ENCODE measurements around the gene IQSEC1. TPM values are rescaled to one million over a fixed set of nuclear protein-coding genes. Genes with fewer than 3 reads are reported as not detected.
A peak's percentile ranks its signal among the peaks of the same experiment; 100 is the strongest.

IQSEC1 gene
- total RNA-seq, 1 donor from 2014 or later, result 41.7 TPM

DNA sequence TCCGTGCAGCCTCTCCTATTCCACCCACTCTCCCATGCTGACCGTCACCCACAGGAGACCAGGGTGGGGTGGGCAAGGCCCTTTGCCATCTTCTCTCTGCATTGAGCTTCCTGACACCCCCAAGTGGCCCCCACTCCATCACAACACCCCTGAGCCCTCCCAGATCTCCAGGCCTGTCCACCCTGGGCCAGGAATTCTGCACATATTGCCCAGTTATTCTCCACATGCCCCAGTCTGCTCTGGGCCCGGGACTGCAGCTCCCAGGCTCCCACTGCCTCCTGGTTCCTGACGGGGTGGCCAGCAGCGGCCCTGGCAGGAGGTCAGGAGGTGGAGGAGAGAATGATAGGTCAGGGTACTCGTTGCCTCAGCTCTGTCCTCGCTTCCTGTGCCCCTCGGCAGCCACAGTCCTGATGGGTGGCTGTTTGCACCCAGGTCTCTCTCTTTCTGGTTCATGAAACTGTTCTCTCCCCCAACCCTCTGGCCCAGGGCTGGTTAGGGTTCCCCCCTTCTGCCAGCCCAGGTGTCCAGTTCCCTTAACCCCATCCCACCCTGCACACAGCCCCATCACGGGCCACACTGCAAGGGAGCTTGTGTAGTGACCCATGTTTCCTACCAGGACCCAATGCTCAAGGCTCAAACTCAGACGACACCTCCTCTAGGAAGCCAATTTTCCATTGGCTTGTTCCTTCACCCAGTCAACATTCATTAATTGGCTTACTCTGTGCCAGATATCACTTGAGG is 47.3 kb downstream of the IQSEC1 start:
- no peak overlapping the region for H3K4me3 Mint-ChIP-seq
- TF ChIP-seq, protein P1, sequence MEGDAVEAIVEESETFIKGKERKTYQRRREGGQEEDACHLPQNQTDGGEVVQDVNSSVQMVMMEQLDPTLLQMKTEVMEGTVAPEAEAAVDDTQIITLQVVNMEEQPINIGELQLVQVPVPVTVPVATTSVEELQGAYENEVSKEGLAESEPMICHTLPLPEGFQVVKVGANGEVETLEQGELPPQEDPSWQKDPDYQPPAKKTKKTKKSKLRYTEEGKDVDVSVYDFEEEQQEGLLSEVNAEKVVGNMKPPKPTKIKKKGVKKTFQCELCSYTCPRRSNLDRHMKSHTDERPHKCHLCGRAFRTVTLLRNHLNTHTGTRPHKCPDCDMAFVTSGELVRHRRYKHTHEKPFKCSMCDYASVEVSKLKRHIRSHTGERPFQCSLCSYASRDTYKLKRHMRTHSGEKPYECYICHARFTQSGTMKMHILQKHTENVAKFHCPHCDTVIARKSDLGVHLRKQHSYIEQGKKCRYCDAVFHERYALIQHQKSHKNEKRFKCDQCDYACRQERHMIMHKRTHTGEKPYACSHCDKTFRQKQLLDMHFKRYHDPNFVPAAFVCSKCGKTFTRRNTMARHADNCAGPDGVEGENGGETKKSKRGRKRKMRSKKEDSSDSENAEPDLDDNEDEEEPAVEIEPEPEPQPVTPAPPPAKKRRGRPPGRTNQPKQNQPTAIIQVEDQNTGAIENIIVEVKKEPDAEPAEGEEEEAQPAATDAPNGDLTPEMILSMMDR (IDR thresholded peaks at IDR 0.05; ENCODE audit: unreplicated experiment), result no peak
- no peaks in the 10 kb centered on the region for H3K9me3 Mint-ChIP-seq
- peaks cover 12% of the 10 kb centered on the region for H3K4me1 Mint-ChIP-seq
- H3K36me3 Mint-ChIP-seq, result no peaks in the 10 kb centered on the region
- H3K27me3 Mint-ChIP-seq (ENCODE audit: low read depth), result no peaks in the 10 kb centered on the region
- DNase-seq (ENCODE audit: low spot score in 2 of 2, unreplicated experiment in 2 of 2), result no peak
- no peak overlapping the region for H3K27ac Mint-ChIP-seq

DNA sequence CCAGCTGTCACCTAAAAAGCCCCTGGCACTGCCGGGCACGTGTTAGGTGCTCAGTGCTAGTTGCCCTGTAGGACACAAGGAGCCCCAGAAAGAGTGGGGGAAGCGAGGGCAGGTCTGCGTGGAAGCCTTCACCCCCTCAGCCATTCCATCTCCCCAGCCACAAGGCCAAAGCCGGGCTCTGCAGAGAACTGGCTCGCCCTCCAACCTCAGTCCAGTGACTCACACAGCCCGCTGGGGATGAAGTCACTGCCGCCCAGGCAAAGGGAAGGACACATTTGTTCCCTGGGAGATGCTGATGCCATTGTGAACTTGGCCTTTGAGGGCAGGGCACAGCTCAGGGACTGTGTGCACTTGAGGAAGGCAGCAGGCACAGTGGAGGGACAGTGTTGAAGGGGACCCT is 48.1 kb downstream of the IQSEC1 start:
- H3K27me3 Mint-ChIP-seq (ENCODE audit: low read depth), result no peaks in the 10 kb centered on the region
- TF ChIP-seq, protein P1 (IDR thresholded peaks at IDR 0.05; ENCODE audit: unreplicated experiment), result no peak
- no peak overlapping the region for H3K27ac Mint-ChIP-seq
- H3K4me1 Mint-ChIP-seq, result peaks cover 16% of the 10 kb centered on the region
- no peaks in the 10 kb centered on the region for H3K9me3 Mint-ChIP-seq
- H3K4me3 Mint-ChIP-seq, result no peak overlapping the region
- no peaks in the 10 kb centered on the region for H3K36me3 Mint-ChIP-seq
- no peak for DNase-seq (ENCODE audit: low spot score in 2 of 2, unreplicated experiment in 2 of 2)

DNA sequence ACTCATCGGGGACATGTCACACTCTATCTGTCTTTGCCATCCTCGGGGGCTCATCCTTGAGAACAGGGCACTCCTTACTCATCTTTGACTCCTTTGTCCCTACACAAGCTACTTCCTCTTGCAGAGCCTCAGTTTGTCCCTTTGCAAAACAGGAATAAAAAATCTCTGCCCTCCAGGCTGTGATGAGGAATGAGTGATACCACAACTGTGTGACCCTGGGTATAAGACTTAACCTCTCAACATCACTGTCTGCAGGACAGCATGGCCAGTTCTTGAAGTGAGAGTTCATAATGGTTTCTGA is 48.5 kb downstream of the IQSEC1 start:
- H3K9me3 Mint-ChIP-seq, result no peaks in the 10 kb centered on the region
- H3K36me3 Mint-ChIP-seq, result no peaks in the 10 kb centered on the region
- no peak overlapping the region for H3K4me3 Mint-ChIP-seq
- H3K27me3 Mint-ChIP-seq (ENCODE audit: low read depth), result no peaks in the 10 kb centered on the region
- H3K4me1 Mint-ChIP-seq, result peaks cover 16% of the 10 kb centered on the region
- TF ChIP-seq, protein P1 (IDR thresholded peaks at IDR 0.05; ENCODE audit: unreplicated experiment), result no peak
- H3K27ac Mint-ChIP-seq, result no peak overlapping the region
- no peak for DNase-seq (ENCODE audit: low spot score in 2 of 2, unreplicated experiment in 2 of 2)

DNA sequence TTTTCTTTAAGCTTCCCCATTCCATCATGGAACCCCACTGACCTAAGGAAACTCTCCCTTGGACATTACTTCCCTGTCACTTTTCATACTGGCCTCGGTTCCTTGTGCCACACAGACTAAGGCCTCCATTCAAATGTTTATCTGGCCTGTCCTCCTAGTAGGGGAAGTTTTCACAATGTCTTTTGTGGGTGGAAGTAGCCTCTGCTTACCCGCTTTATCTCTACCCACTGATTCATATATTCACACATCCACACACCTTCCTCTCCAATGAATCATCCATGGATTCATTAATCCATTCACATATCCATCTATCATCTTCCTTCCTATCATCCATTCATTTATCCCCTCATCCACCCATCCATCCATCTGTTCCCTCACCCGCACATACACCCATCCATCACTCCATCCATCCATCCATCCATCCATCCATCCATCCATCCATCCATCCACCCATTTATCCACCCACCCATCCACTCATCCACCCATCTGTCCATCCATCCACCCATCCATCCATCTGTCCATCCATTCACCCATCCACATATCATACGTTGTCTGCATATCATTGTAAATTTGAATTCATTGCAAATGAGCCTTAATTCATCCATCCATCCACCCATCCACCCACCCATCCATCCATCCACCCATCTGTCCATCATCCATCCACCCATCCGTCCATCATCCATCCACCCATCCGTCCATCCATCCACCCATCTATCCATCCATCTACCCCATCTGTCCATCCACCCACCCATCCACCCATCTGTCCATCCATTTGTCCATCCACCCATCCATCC is 49.1 kb downstream of the IQSEC1 start:
- Mint-ChIP-seq H3K4me1 (peaks cover 16% of the 10 kb centered on the region), H3K27ac (no peak overlapping the region), H3K27me3 (ENCODE audit: low read depth) (no peaks in the 10 kb centered on the region), H3K9me3 (no peaks in the 10 kb centered on the region), H3K4me3 (no peak overlapping the region), H3K36me3 (no peaks in the 10 kb centered on the region)
- DNase-seq (ENCODE audit: low spot score in 2 of 2, unreplicated experiment in 2 of 2), result no peak
- TF ChIP-seq, protein P1 (IDR thresholded peaks at IDR 0.05; ENCODE audit: unreplicated experiment), result no peak

DNA sequence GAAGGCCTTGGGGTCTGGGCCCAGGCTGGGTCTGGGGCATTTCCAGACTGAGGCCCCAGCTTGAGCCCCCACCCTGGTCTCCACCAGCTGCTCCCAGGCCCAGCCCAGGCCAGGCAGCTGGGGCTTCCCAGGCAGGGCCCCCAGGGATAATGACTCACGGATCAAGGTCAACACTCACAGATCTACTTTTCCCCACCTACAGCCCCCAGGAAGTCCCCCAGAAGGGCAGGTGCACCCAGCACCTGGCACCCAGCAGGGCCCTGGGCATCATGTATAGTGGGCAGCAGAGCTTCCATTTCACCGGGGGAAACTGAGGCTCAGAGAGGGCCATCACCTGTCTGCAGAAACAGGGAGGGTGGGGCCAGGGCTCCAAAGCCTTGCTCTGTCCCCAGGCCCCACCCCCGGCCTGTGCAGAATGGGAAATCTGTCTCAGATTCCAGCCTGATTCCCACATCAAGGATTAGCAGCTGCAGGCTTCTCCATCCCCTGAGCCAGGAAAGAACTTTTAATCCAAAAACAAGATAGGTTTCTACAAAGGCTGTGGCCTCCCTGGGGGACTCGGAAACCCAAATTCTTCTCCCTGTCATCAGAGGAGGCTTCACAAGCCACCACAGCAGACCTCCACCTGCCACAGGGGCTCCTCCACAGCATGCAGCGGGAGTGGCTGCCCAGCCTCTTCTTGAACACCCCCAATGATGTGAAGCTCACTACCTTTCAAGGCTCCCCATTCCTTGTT is 49.8 kb downstream of the IQSEC1 start:
- H3K4me1 Mint-ChIP-seq, result peaks cover 16% of the 10 kb centered on the region
- peak in 1 of 2 experiments; percentile 3 for DNase-seq (ENCODE audit: low spot score in 2 of 2, unreplicated experiment in 2 of 2)
- no peak overlapping the region for H3K4me3 Mint-ChIP-seq
- no peak overlapping the region for H3K27ac Mint-ChIP-seq
- TF ChIP-seq, protein P1 (IDR thresholded peaks at IDR 0.05; ENCODE audit: unreplicated experiment), result no peak
- H3K9me3 Mint-ChIP-seq, result no peaks in the 10 kb centered on the region
- H3K27me3 Mint-ChIP-seq (ENCODE audit: low read depth), result no peaks in the 10 kb centered on the region
- H3K36me3 Mint-ChIP-seq, result no peaks in the 10 kb centered on the region

All from mesothelial cell of epicardium (in vitro differentiated cells).